Retina (tissue), 1 donor: ENCODE measurements around the gene CPSF3.

Experiments used
- DNase-seq: peaks from one replicate; pipeline ENCODE4 v3.0.0-alpha.2; 2016

The CPSF3 gene

GRCh38 chr2:9423100-9423921 is at the start of gene CPSF3, which contains the start of gene ITGB1BP1:
Gene CPSF3 (plus strand): TSS chr2:9423654. CDS start chr2:9423774, 120 bp downstream.
Gene ITGB1BP1 (minus strand): TSS chr2:9423528. CDS start chr2:9418697, 4,831 bp downstream.
- peak; percentile 98 for DNase-seq

- DNase-seq: no peak
Measured at GRCh38 chr2:9374071-9374730, 49.3 kb upstream of the CPSF3 start.

- no peak for DNase-seq
Measured at GRCh38 chr2:9375857-9376428, 47.5 kb upstream of the CPSF3 start.

DNA sequence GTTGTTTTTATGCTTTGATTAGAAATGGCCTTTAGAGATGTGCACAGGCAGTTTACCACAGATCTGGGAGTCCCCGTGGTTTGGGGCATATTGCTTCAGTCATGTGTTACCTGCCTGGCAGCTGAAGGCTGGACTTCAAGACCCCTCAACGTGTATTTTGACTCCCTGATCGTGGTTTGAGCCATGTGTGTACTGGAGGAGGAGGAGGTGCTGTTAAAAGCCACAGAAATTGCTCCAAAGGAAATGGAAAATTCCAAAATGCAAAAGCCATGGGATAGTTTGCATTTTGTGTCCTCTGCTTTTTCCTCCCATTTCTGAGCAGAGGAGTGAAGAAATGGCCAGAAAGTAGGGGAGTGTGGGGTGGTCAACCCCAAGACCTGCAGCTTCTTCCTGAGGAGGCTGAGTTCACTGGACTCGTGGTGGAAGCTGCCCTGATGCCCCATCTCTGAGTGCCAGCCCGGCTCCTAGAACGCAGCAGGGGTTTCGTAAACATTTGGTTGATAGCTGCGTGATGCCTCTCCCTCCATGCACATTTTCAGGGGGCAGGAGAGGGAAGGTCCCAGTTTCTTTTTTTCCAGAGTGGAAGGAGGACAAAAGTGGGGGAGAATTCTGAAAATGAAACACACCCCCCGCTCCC is 45.9 kb upstream of the CPSF3 start:
- no peak for DNase-seq

DNA sequence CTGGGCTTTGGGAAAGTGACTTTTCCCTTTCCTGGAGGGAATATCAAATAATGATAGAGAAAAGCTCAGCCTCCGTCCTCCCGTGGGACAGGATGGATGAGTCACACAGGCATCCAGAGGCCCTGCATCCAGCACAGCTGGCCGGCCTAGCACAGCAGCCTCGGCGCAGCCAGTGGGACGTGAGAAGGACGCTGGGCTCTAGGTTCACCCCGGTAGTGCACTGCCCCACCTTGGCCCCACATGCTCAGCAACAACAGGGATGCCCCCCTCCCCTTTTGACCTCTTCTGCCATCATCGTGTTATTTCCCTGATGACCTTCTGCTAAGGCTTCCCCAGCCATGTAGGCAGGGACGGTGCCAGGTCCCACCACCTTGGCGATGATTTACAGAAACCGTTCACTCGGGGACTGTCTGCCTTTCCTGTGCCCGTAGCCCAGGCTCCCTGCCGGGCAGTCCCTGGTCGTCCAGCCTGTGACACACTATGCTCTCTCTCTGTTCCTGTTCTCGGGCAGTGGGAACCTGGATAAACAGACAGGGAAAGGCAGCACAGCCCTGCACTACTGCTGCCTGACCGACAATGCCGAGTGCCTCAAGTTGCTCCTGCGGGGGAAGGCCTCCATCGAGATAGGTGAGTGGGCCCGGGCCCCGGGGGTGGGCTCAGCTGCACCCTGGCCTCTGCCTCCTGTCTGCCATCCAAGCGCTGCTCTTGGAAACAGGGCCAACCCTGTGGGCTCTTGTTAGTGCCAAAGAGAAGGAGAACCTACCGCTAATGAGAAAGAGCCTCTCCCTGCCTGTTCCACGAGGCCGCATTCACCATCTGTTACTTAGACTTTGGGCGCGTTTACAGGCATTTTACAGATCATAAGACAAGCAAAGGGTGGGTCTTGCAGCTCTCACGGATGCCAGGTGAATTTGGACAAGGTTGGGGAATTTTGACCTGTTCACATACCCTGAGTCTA is 44.7 kb upstream of the CPSF3 start:
- no peak for DNase-seq

DNA sequence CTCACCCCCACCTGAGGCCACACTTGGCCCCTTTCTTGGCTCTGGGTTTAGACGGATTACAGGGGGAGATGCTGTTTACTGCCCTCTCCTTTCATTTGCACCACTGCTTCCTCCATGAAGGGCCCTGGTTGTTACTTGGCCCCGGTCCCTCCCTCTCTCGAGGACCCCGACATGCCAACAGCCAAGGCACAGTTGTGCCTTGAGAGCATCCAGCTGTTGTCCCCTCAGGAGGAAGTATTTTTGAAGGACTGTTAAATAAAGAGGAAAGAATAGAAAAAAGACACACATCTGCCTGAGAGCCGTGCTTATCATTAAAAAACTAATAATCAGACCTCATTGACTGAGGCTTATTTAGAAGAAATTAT is 44.1 kb upstream of the CPSF3 start:
- DNase-seq: no peak

- no peak for DNase-seq
Measured at GRCh38 chr2:9380702-9381628, 42.5 kb upstream of the CPSF3 start.

- DNase-seq: no peak
Measured at GRCh38 chr2:9382604-9383235, 40.7 kb upstream of the CPSF3 start.

- DNase-seq: no peak
Measured at GRCh38 chr2:9384521-9384920, 38.9 kb upstream of the CPSF3 start.

DNA sequence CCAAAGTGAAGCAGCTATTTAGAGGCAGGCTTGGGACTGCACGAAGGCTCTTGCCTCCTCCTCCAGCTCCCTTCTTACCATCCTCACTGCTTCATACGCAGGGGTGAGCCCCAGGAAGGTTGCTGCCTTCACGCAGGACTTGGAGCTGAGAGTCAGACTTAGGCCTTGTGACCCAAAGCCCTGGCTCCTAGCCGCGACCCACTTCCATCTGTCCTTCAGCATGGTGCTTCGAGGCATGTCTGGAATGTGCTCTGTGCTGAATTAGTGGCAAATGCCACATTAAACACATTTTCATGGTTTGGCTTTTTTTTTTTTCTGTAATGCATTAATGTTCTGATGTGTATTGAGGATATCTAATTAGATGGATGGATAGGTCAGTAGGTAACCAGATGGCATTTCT is 37.6 kb upstream of the CPSF3 start:
- DNase-seq: no peak

- no peak for DNase-seq
Measured at GRCh38 chr2:9388199-9388681, 35.2 kb upstream of the CPSF3 start.

GRCh38 chr2:9388950-9389911 is 34.2 kb upstream of the CPSF3 start:
- no peak for DNase-seq

DNA sequence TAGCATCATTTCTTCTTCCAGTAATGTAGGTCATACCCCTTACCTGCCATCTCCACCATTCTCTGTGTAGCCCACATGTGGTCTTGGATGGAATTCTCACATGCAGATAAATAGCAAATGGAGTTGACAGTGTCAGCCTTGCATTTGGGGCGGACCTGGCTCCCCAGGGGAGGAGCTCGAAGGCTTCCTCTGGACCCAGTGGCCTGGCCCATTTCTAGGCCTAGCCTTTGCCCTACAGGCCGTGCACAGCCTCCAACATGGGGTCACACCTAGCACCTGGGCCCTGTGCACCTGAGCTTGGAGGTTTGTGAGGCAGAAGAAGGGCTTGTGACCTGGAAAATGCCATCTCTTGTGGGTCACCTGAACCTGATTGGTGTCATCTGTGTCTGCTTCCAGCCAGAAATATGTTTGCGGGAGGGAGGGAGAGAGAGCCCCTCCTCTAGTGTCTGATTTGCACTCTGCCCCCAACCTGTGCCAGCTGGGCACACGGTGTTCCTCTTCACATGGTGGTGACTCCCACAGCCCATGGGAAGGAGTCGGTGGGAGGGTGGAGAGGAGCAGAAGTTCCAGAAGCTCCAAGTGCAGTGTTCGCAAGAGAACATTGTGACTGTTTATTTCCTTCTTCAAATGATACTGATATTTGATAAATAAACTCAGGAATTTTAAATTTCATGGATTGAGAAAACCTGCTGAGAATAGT is 33.2 kb upstream of the CPSF3 start:
- DNase-seq: no peak

- peak; percentile 26 for DNase-seq
Measured at GRCh38 chr2:9390991-9391390, 32.5 kb upstream of the CPSF3 start.

GRCh38 chr2:9391961-9392720 is 31.3 kb upstream of the CPSF3 start:
- DNase-seq: no peak

GRCh38 chr2:9392898-9393765 is 30.3 kb upstream of the CPSF3 start:
- peak; percentile 73 for DNase-seq

GRCh38 chr2:9394816-9395215 is 28.6 kb upstream of the CPSF3 start:
- no peak for DNase-seq
